HUDEP-2 (cell line): ENCODE measurements around the gene LAYN.

ENCODE experiments used
- DNase-seq, 76 experiments: peaks; one replicate each; lab custom pipeline; 2025; ENCODE audit not compliant: unreplicated experiment in 76 of 76; lab: John Stamatoyannopoulos, UW

The LAYN gene

DNA sequence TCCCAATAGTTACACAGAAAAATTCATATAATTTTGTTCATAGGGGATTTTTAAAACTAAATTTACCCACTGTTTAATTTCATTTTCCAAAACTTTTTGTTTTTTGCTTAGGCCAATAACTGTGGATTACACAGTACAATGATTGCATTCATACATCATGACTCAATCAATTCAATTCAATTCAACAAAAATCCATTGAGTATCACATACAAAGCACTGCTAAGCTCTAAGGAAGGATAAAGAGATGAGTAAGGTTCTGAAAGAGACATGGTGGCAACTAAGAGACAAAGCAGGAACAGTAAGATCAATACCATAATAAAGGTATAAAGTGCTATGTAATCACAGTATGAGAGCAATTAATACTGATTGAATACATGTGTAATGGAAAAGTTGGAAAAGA is 9.4 kb upstream of the LAYN start:
- DNase-seq: no peak

DNA sequence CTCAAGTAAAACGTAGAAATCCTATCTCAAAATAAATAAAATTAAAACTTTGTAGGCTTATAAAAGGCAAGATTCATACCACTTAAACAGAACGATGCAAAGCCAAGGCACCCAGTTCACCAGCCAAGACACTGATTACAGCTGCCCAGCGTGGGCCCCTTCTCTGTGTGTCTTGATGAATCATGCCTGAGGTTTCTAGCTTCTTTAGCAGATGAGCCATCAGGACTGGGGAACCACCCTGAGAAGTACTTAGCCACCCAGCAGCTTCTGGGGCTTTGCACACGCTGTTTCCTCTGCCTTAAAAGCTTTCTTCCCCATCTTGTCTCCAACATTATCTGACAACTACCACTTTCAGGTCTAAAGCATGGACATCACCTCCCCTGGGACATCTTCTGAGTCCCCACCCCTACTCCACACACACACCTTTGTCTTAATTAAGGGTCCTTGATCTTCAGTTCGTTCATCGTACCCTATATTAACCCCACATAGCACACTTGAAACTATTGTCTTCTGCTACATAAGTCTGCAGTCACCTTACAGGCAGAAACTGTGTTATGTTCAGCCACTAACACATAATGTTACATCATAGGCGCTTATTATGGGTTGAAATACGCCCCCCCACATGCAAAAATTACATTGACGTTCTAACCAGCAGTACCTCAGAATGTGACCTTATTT is 8.7 kb upstream of the LAYN start:
- peak in 1 of 76 experiments; percentile 17 for DNase-seq

- DNase-seq: no peak
Observed at GRCh38 chr11:111532365-111532709, 8.2 kb upstream of the LAYN start.

GRCh38 chr11:111535281-111535680 is 5.2 kb upstream of the LAYN start:
- DNase-seq: no peak

DNA sequence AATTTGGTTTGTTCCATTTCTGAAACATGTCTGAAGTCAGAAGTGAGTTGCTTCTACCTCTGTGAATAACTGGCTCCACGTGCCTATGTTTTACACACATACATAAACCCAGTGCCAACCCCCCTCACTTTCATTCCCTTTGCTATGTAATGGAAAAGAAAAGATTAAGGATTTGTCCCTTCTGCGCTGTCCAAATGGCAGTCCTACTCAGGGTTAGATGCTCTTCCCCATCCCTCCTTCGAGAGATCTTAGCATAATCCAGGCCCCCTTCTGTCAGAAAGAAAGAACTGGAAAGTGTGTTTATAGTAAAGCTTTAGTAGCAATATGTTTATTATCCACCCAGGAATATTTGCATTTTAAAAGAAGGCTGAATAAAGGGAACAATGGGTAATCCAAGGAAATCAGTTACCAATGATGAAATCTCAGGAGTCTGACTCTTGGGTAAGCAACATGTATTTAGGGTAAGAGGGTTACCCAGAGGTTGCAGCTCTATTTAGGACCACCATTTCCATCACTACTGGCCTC is 3.1 kb upstream of the LAYN start:
- DNase-seq: no peak

- peak in 1 of 76 experiments; percentile 35 for DNase-seq
Observed at GRCh38 chr11:111538407-111539114, 2.0 kb upstream of the LAYN start.

- DNase-seq: no peak
Observed at GRCh38 chr11:111539426-111540113, 950 bp upstream of the LAYN start.

DNA sequence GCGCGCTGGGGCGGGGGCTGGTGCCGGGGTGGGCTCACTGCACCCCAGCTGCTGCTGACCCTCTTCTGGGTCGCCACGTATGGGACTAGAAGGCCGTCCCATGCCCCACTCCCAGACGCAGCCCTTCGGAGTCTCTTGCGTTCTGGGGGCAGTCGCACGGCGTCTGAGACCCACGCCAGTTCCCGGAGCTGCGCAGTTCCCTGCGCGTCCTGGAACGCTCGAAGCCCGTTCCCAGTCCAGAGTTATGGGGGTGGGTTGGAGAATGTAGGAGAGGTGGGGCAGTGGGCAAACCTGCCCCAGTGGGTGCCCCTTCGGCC is 375 bp downstream of the LAYN start:
- DNase-seq: no peak

DNA sequence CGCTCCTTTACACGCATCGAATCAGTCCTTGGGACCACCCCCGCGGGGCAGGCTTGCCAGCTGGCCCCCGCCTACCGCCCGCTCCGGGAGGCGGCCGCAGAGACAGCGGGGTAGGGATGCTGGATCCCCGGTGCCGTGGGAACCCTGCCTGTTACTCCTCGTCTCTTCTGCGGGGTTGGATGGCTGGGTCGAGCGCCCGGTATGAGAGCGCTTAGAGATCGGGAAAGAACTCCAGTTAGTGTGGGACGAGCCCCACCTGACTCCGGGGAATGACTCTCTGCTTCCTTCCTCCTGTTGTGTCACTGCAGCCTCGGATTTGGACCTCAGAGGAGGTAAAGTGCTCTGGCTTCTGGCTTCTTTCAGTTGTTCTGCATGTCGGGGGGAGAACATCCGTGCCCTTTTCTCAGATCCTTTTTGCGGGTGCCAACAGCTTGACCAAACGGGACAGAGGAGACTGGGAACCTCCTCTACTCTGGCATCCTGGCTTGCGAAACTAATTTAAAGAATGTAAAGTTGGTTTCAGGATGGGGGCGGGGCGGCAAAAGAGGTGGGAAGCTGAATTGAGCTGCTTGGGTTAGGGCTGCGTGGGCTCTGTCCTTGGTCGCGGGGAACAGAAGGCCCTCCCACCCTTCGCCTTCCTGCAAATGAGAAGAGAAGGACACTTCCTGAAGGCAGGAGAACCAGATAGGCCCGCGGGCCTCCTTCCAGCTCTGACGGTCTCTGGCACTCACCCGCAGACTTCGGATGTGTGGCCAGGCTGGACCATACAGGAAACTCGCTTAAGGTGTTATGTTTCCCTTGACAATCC is 938 bp downstream of the LAYN start:
- DNase-seq: no peak

- DNase-seq: no peak
Observed at GRCh38 chr11:111542606-111543275, 2.2 kb downstream of the LAYN start.

DNA sequence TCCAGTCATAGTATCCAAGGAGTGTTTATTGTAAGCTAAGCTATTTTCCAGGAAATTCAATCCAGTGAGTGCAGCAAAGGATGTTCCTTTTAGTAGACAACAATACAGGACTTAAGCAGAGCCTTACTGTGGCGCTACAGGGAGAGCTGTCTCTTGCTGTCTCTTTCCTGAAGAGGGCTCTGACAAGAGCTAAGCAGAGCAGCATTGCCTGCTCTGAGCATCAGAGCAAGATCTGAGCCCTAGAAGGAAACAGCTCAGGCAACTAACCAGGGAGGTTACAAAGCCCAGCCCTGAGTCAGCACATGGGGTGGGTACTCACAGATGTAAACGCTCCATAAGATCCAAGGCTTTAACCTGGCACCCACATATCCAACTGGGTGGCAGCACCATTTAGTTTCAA is 8.0 kb downstream of the LAYN start:
- no peak for DNase-seq

- no peak for DNase-seq
Observed at GRCh38 chr11:111549196-111549868, 8.8 kb downstream of the LAYN start.

DNA sequence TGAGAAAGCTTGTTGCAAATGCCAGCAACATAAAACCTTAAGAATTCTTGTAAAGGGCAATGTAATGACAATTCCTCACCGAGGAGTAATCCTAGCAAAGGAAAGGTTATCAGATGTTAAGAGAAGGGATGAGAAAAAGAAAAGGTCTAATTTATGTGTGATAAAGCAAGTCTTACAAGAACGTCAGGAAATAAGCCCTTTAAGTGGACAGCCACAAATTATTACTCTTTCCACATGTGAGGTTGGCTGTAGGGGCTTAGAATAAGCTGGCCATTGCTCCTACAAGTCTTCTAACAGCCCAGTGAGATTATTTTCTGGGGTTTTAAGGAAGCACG is 9.3 kb downstream of the LAYN start:
- DNase-seq: no peak

DNA sequence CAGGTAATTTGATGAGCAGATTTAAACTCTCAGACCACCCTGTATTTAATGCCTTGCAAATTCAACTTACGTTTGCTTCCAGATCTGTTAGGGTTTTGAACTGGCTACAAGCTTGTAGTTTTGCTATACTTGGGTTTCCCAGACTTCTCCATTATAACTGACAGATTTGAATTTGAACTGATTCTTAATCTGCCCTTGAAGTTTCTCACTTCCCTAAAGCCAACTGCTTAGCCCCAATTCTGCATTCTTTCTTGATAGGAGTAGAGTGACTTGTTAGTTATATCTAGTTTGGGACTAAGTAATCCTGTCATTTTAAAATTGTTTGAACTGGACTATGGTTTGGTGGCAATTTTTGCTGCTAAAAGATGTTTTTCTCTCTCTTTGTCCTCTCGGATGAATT is 9.7 kb downstream of the LAYN start:
- DNase-seq: no peak

- DNase-seq: no peak
Observed at GRCh38 chr11:111554532-111554931, 14.0 kb downstream of the LAYN start.

- no peak for DNase-seq
Observed at GRCh38 chr11:111555255-111555654, 14.7 kb downstream of the LAYN start.

DNA sequence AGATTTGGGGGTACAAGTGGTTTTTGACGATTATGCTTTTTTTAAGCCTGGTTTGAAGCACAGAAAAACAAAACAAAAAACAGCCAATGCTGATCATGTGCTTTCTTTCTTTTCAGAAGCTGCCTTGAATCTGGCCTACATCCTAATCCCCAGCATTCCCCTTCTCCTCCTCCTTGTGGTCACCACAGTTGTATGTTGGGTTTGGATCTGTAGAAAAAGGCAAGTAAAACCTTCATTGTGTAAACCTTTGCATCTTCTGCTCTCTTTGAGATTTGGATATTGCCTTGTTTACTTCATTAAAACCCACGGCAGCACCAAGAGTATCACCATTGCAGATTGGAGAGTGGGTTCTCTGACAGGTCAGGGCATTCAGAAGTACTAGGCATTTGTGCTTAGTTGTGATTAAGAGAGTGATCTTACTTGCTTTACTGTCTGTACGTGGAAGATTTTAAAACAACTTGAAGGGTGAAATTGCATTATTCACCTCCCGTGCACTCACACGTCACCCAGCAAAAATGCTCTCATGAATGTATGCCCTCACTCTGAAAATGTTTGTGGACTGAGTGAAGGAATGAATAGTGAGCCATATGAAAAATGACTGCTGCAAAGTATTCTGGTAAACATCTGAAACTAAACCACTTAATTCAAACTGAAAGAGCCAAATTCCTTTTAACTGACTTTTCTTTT is 17.0 kb downstream of the LAYN start:
- DNase-seq: no peak

DNA sequence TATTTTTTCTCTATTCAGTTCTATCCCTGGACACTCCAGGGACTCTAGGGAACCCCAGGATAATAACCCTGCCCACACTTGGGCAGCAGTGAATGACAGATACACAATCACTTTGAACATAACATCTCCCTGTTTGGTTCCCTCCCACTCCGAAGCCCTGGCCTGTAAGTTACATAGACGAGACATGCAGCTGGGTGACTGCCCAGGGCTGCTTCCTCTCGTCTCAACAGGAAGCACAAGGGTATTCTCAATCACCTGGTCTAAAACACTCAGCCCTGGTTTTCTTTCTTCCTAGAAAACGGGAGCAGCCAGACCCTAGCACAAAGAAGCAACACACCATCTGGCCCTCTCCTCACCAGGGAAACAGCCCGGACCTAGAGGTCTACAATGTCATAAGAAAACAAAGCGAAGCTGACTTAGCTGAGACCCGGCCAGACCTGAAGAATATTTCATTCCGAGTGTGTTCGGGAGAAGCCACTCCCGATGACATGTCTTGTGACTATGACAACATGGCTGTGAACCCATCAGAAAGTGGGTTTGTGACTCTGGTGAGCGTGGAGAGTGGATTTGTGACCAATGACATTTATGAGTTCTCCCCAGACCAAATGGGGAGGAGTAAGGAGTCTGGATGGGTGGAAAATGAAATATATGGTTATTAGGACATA is 19.4 kb downstream of the LAYN start:
- DNase-seq: no peak

DNA sequence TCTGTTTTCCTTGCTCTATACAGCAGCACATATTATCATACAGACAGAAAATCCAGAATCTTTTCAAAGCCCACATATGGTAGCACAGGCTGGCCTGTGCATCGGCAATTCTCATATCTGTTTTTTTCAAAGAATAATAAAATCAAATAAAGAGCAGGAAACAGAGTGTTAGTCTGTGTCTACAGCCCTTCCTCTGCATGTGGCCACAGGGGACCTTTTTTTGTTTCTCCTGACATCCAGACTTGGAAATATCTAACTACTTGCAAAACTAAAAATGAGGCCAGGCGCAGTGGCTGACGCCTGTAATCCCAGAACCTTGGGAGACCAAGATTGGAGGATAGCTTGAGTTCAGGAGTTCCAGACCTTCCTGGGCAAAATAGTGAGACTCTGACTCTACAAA is 20.3 kb downstream of the LAYN start:
- no peak for DNase-seq
